Activated naive CD8-positive, alpha-beta T cell treated with anti-CD3 and anti-CD28 coated beads, Interleukin-2, amount 10 ng/mL, durations not matched to agents 7 days and 5 days (primary cell): ENCODE measurements around the gene PPP6R3. TPM values are rescaled to one million over a fixed set of nuclear protein-coding genes. Genes with fewer than 3 reads are reported as not detected.
A peak's percentile ranks its signal among the peaks of the same experiment; 100 is the strongest.

Source experiments
- ATAC-seq: fragments of 150-1000 bp; cut with Tn5 transposase; one replicate; pipeline ENCODE4 v1.10.0; 2021; ENCODE audit warnings: low read depth, moderate library complexity
- POLR2A ChIA-PET: fragments of 350-600 bp; sonication (Branson Sonifier 250); formaldehyde crosslinking; loops from one replicate; lab custom pipeline; 2021; ENCODE audit warnings: antibody characterized with exemption; lab: Charles Lee
- DNase-seq: peaks from one replicate; pipeline ENCODE4 v3.0.0; 2021
- H3K27ac Mint-ChIP-seq: one replicate; pipeline ENCODE4 v1.8.0; 2022; ENCODE audit warnings: mild to moderate bottlenecking, mixed read lengths
- H3K27me3 Mint-ChIP-seq: one replicate; pipeline ENCODE4 v1.8.0; 2022; ENCODE audit warnings: mild to moderate bottlenecking, moderate library complexity, mixed read lengths
- H3K36me3 Mint-ChIP-seq: one replicate; pipeline ENCODE4 v1.8.0; 2021; ENCODE audit warnings: mild to moderate bottlenecking, mixed read lengths
- H3K4me1 Mint-ChIP-seq: one replicate; pipeline ENCODE4 v1.8.0; 2021; ENCODE audit warnings: mixed read lengths
- H3K4me3 Mint-ChIP-seq: one replicate; pipeline ENCODE4 v1.8.0; 2022; ENCODE audit warnings: mild to moderate bottlenecking, moderate library complexity, mixed read lengths
- H3K9me3 Mint-ChIP-seq: one replicate; pipeline ENCODE4 v1.8.0; 2021; ENCODE audit warnings: mixed read lengths
- total RNA-seq, 2 experiments: library from RNA; stranded (reverse); gene quantifications; one replicate each; pipeline ENCODE4 v1.2.3, GENCODE V29; 2021

Gene PPP6R3
- total RNA-seq = 100 to 1,000 TPM; 117 to 118 TPM

- Mint-ChIP-seq H3K27ac (peak within 1 kb of the TSS; percentile 93), H3K4me1 (peaks cover 34% of the 10 kb centered on the region), H3K9me3 (no peaks in the 10 kb centered on the region), H3K36me3 (peaks cover 3% of the 10 kb centered on the region), H3K4me3 (peak within 1 kb of the TSS; percentile 91), H3K27me3 (peaks cover under 1% of the 10 kb centered on the region)
- ATAC-seq (peak; percentile 32), DNase-seq (no peak)
- POLR2A ChIA-PET = interaction anchor here (0.6 to 1.4 kb wide), 4 partner anchors 64 to 1807 kb away, joined by 3 to 4 read pairs (median 3); no protein-coding TSS in a partner anchor
Observed at GRCh38 chr11:68460741-68461574, at the start of gene PPP6R3. TSS of gene PPP6R3 (plus strand) at chr11:68460752. CDS start at chr11:68537665, 76,913 bp downstream.

GRCh38 chr11:68411501-68411991 lies 49.0 kb upstream of the PPP6R3 start:
- Mint-ChIP-seq H3K27me3 (no peaks in the 10 kb centered on the region), H3K27ac (no peak overlapping the region), H3K4me3 (no peak overlapping the region), H3K4me1 (no peaks in the 10 kb centered on the region), H3K9me3 (no peaks in the 10 kb centered on the region), H3K36me3 (peaks cover 6% of the 10 kb centered on the region)
- no peak for DNase-seq
- no peak for ATAC-seq
- POLR2A ChIA-PET = interaction anchor here (0.6 kb wide), 1 partner anchor 82 kb away, joined by 4 read pairs; no protein-coding TSS in a partner anchor

- peaks cover 9% of the 10 kb centered on the region for H3K36me3 Mint-ChIP-seq
- H3K27ac Mint-ChIP-seq = no peak overlapping the region
- H3K4me3 Mint-ChIP-seq = no peak overlapping the region
- POLR2A ChIA-PET = no interaction called here
- ATAC-seq (no peak), DNase-seq (no peak)
- H3K9me3 Mint-ChIP-seq = no peaks in the 10 kb centered on the region
- no peaks in the 10 kb centered on the region for H3K27me3 Mint-ChIP-seq
- no peaks in the 10 kb centered on the region for H3K4me1 Mint-ChIP-seq
Observed at GRCh38 chr11:68412593-68413475, 47.7 kb upstream of the PPP6R3 start.

- no peaks in the 10 kb centered on the region for H3K27me3 Mint-ChIP-seq
- no peak overlapping the region for H3K27ac Mint-ChIP-seq
- no peaks in the 10 kb centered on the region for H3K4me1 Mint-ChIP-seq
- peaks cover 12% of the 10 kb centered on the region for H3K36me3 Mint-ChIP-seq
- no peaks in the 10 kb centered on the region for H3K9me3 Mint-ChIP-seq
- ATAC-seq = no peak
- POLR2A ChIA-PET = no interaction called here
- DNase-seq = no peak
- no peak overlapping the region for H3K4me3 Mint-ChIP-seq
Observed at GRCh38 chr11:68413591-68413999, 47.0 kb upstream of the PPP6R3 start.

- POLR2A ChIA-PET = no interaction called here
- no peaks in the 10 kb centered on the region for H3K4me1 Mint-ChIP-seq
- no peaks in the 10 kb centered on the region for H3K27me3 Mint-ChIP-seq
- H3K36me3 Mint-ChIP-seq = peaks cover 15% of the 10 kb centered on the region
- no peaks in the 10 kb centered on the region for H3K9me3 Mint-ChIP-seq
- H3K27ac Mint-ChIP-seq = no peak overlapping the region
- DNase-seq = no peak
- no peak overlapping the region for H3K4me3 Mint-ChIP-seq
- ATAC-seq = no peak
Observed at GRCh38 chr11:68414496-68415221, 45.9 kb upstream of the PPP6R3 start.

- H3K27ac Mint-ChIP-seq = no peak overlapping the region
- H3K9me3 Mint-ChIP-seq = peaks cover 2% of the 10 kb centered on the region
- peaks cover 25% of the 10 kb centered on the region for H3K36me3 Mint-ChIP-seq
- POLR2A ChIA-PET = interaction anchor here (0.6 kb wide), 1 partner anchor 116 kb away, joined by 3 read pairs; no protein-coding TSS in a partner anchor
- no peak for ATAC-seq
- peaks cover 2% of the 10 kb centered on the region for H3K4me1 Mint-ChIP-seq
- H3K27me3 Mint-ChIP-seq = no peaks in the 10 kb centered on the region
- DNase-seq = no peak
- H3K4me3 Mint-ChIP-seq = no peak overlapping the region
Observed at GRCh38 chr11:68416070-68416578, 44.4 kb upstream of the PPP6R3 start.

GRCh38 chr11:68418648-68419047 lies 41.9 kb upstream of the PPP6R3 start:
- Mint-ChIP-seq H3K4me1 (peaks cover 2% of the 10 kb centered on the region), H3K27me3 (no peaks in the 10 kb centered on the region), H3K27ac (no peak overlapping the region), H3K36me3 (peaks cover 25% of the 10 kb centered on the region), H3K4me3 (no peak overlapping the region), H3K9me3 (peaks cover 2% of the 10 kb centered on the region)
- ATAC-seq (no peak), DNase-seq (no peak)
- POLR2A ChIA-PET = no interaction called here

GRCh38 chr11:68420171-68420570 lies 40.4 kb upstream of the PPP6R3 start:
- H3K4me1 Mint-ChIP-seq = peaks cover 2% of the 10 kb centered on the region
- H3K36me3 Mint-ChIP-seq = peaks cover 25% of the 10 kb centered on the region
- ATAC-seq (no peak), DNase-seq (no peak)
- POLR2A ChIA-PET = no interaction called here
- H3K4me3 Mint-ChIP-seq = no peak overlapping the region
- peaks cover 2% of the 10 kb centered on the region for H3K9me3 Mint-ChIP-seq
- H3K27me3 Mint-ChIP-seq = no peaks in the 10 kb centered on the region
- H3K27ac Mint-ChIP-seq = no peak overlapping the region

GRCh38 chr11:68423481-68423880 lies 37.1 kb upstream of the PPP6R3 start:
- Mint-ChIP-seq H3K4me3 (no peak overlapping the region), H3K9me3 (peaks cover 3% of the 10 kb centered on the region), H3K36me3 (peaks cover 27% of the 10 kb centered on the region), H3K4me1 (peaks cover 2% of the 10 kb centered on the region), H3K27ac (no peak overlapping the region), H3K27me3 (no peaks in the 10 kb centered on the region)
- no peak for DNase-seq
- POLR2A ChIA-PET = no interaction called here
- no peak for ATAC-seq

GRCh38 chr11:68424101-68424632 lies 36.4 kb upstream of the PPP6R3 start:
- Mint-ChIP-seq H3K27ac (no peak overlapping the region), H3K36me3 (peaks cover 27% of the 10 kb centered on the region), H3K4me3 (no peak overlapping the region), H3K4me1 (peaks cover 2% of the 10 kb centered on the region), H3K9me3 (peaks cover 5% of the 10 kb centered on the region), H3K27me3 (no peaks in the 10 kb centered on the region)
- POLR2A ChIA-PET = no interaction called here
- ATAC-seq = no peak
- DNase-seq = no peak

- ATAC-seq = no peak
- Mint-ChIP-seq H3K27ac (no peak overlapping the region), H3K9me3 (peaks cover 10% of the 10 kb centered on the region)
Observed at GRCh38 chr11:68424981-68425865, 35.3 kb upstream of the PPP6R3 start.

More at GRCh38 chr11:68424981-68425865, 35.3 kb upstream of the PPP6R3 start:
- Mint-ChIP-seq H3K27me3 (no peaks in the 10 kb centered on the region), H3K4me3 (no peak overlapping the region), H3K4me1 (peaks cover 2% of the 10 kb centered on the region), H3K36me3 (peaks cover 31% of the 10 kb centered on the region)
- DNase-seq = no peak
- POLR2A ChIA-PET = interaction anchor here (0.6 kb wide), 1 partner anchor 223 kb away, joined by 5 read pairs; no protein-coding TSS in a partner anchor
